GM10266 (cell line): Measurements from ENCODE around the gene SLC25A4.

Source experiments
- DNase-seq: peaks from one replicate; pipeline ENCODE4 v3.0.0; 2012; ENCODE audit errors: extremely low spot score
- TF ChIP-seq, protein P1 (sequence below): IDR thresholded peaks from 2 replicates; pipeline ENCODE4 v1.5.1; 2012; ENCODE audit warnings: mild to moderate bottlenecking, low read depth; ENCODE audit not compliant: control insufficient read depth, insufficient read depth; ENCODE audit errors: missing control alignments

SLC25A4 gene

DNA sequence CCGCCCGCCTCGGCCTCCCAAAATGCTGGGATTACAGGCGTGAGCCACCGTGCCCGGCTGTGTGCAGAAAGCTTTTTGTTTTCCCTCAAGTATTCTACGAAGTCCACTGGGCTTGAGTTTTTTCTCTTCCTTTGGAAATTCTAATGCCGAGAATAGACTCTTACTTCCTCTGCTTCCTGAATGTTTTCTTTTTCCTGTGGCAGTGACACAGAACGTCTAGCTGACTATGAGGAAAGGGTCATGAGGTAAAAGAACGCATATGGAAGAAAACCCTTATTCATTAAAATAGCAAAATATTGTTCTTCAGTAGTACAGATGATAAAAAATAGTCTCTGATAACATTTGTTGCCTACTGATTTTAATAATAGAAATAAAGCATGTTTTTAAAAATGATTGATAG is 4.9 kb upstream of the SLC25A4 start:
- no peak for DNase-seq
- TF ChIP-seq, protein P1, sequence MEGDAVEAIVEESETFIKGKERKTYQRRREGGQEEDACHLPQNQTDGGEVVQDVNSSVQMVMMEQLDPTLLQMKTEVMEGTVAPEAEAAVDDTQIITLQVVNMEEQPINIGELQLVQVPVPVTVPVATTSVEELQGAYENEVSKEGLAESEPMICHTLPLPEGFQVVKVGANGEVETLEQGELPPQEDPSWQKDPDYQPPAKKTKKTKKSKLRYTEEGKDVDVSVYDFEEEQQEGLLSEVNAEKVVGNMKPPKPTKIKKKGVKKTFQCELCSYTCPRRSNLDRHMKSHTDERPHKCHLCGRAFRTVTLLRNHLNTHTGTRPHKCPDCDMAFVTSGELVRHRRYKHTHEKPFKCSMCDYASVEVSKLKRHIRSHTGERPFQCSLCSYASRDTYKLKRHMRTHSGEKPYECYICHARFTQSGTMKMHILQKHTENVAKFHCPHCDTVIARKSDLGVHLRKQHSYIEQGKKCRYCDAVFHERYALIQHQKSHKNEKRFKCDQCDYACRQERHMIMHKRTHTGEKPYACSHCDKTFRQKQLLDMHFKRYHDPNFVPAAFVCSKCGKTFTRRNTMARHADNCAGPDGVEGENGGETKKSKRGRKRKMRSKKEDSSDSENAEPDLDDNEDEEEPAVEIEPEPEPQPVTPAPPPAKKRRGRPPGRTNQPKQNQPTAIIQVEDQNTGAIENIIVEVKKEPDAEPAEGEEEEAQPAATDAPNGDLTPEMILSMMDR: no peak

DNA sequence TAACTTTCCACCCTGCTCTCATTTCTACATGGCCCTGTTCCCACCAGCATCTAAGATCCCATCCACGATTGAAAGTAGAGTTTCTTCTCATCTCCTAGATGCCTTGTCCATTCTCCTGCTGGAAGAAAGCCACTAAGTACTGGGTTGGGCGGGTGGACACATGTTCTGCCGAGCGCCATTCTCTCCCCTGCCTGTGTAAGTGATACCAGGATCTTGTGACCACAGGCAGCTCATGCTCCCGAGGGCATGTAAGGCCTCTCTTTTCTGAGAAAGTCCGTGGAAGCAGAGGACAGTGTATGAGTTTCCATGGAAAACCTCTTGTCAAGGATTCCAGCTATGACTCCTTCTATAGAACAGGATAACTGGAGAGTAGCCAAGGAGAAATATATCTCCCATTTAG is 3.3 kb upstream of the SLC25A4 start:
- DNase-seq: no peak
- TF ChIP-seq, protein P1: no peak

DNA sequence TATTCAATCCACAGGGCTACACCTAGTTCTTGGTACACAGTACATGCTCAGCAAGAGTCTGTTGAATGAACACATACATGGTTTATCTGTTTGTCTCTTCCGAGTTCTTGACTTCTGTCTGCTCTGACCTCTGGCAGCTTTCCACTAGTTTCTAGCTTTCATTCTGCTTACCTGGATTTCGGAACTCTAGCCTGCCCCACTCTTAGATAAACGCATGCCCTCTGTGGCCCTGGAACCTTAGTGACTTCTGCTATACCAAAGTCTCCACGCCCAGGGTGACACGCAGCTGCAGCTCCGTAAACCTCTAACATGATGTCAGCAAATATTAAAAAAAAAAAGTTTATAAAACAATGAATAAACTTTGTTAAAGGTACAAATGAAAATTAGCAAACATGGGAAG is 1.3 kb upstream of the SLC25A4 start:
- no peak for DNase-seq
- TF ChIP-seq, protein P1: no peak

DNA sequence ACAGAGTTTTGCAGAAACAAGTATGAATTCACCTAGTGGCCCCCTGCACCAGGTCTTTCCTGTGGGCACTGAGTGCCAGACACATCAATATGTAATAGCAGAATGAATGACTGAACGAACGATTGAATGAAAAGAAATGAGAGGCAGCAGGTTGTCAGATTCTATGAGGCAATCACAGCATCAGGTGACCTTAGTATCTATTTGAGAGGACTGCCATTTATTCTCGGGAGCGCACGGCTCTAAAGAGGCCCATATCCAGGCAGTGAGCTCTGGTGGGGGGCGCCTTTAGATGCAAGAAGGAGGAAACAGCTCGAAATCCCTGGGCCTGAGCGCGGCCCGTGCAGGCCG is 528 bp upstream of the SLC25A4 start:
- TF ChIP-seq, protein P1: no peak
- DNase-seq: no peak

DNA sequence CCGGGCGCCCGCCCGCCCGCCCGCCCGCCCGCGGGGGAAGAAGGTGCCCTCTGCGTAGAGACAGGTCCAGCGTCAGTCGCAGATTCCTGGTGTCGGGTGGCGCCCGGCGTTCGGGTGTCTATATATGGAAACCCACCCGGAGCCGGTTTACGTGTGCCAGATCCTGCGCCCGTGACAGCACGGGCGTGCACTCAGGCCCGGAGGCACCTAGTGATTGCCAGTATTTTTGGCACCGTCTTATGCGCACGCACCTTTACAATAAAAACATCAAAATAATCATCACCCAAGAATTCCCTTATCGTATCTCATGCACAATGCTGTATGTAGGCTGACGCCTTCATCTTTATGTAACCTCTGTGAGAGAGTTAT is 519 bp downstream of the SLC25A4 start:
- TF ChIP-seq, protein P1: no peak
- no peak for DNase-seq

DNA sequence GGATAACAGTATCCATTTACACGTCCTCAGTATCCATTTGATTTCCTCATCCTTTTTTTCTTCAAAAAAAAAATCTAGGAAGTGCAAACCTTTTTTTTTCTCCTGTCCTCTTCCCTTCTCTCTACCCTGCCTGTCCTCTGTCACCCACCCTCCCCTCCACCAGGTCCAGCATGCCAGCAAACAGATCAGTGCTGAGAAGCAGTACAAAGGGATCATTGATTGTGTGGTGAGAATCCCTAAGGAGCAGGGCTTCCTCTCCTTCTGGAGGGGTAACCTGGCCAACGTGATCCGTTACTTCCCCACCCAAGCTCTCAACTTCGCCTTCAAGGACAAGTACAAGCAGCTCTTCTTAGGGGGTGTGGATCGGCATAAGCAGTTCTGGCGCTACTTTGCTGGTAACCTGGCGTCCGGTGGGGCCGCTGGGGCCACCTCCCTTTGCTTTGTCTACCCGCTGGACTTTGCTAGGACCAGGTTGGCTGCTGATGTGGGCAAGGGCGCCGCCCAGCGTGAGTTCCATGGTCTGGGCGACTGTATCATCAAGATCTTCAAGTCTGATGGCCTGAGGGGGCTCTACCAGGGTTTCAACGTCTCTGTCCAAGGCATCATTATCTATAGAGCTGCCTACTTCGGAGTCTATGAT is 1.7 kb downstream of the SLC25A4 start:
- TF ChIP-seq, protein P1: no peak
- no peak for DNase-seq

DNA sequence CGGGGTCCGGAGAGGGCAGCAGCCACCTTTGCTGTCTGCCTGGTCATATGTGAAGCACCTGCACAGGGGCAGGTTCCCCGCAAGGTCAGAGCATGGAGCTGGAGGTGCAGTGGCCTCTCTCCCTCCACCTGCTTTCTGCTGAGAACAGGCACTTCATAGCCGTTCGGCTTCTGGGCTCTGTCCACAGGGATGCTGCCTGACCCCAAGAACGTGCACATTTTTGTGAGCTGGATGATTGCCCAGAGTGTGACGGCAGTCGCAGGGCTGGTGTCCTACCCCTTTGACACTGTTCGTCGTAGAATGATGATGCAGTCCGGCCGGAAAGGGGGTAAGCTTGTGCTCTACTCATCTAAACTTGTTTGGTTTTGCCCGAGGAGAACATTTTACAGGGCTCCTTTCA is 2.5 kb downstream of the SLC25A4 start:
- TF ChIP-seq, protein P1: no peak
- no peak for DNase-seq
